ENCODE data around the gene ARL17A. TPM values are rescaled to one million over a fixed set of nuclear protein-coding genes. Genes with fewer than 3 reads are reported as not detected.
"Not testable (repeated sequence)": the region's sequence is repeated elsewhere in the genome, so short reads cannot be mapped to it uniquely, and the experiment has no call there.

ARL17A gene
- 11.2 and 12.4 TPM in 2 replicates for total RNA-seq (ENCODE audit: low replicate concordance)

DNA sequence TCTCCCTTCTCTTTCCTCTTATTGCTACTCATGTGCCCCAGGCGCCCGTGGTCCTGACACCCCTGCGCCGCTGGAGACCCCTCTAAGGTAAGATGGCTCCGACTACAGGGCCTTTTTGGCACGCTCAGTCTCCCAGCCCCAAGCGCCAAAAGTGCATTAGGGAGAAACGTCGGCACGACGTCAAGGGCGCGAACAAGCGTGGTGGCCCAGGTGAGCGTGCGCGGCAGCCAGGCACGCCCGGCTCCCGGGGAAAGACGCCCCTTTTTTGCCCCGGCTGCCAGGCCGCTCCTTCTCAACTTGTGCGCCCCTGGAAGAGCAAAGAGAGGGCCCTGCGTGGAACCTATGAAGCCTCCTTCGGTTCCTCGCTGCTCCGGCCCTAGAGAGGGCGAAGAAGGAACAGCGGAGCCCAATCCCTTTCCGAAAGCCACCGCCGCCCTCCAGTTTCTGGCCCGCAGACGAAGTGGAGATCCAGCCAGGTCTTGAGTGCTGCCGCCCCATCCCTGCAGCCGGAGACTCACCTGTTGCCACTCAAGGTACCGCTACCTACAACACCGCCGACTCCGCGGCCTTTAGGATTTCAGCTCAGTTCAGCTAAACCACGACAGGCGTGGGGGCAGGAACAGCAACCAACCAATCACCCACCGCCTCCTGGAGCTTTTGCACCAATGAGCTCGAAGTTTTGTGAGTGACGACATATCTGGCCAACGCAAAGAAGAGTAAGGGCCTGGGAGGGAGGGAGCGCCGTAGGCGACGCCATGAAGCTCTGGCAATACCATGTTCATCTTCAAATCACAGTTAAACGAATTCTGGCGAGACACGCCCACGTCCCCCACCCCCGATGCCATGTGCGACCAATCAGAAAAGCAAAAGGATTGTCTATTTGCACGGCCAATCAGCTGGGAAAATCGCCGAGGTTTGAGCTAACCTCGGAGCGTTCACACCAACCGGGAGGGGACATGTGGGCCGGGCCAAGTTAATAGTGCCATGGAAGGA lies at the start of gene ARL17A:
ARL17A (minus strand) TSS at position 609 of the 993 bp plus-strand sequence. CDS start 3,369 bp downstream, outside the sequence.
- H4K20me1 ChIP-seq (ENCODE audit: low read depth); DNase-seq (ENCODE audit: low spot score); H2AFZ ChIP-seq (replicated peaks); H3K9me3 ChIP-seq (ENCODE audit: low read depth); H3K79me2 ChIP-seq (ENCODE audit: low read depth); H3K4me1 Mint-ChIP-seq; H3K9ac ChIP-seq; H3K4me3 Mint-ChIP-seq; H3K36me3 Mint-ChIP-seq; H3K9me3 Mint-ChIP-seq; H3K36me3 ChIP-seq; H3K4me3 ChIP-seq; H3K27me3 Mint-ChIP-seq (ENCODE audit: insufficient read depth, low read depth); H3F3A ChIP-seq (ENCODE audit: low read depth); H3K27me3 ChIP-seq; H3K27ac Mint-ChIP-seq; H3K4me1 ChIP-seq; H3K27ac ChIP-seq; H3K4me2 ChIP-seq: not testable (repeated sequence)

GRCh38 chr17:46628753-46629436 lies 49.4 kb upstream of the ARL17A start:
- H3K4me3 ChIP-seq; H3K27me3 Mint-ChIP-seq (ENCODE audit: insufficient read depth, low read depth); DNase-seq (ENCODE audit: low spot score); H2AFZ ChIP-seq (replicated peaks); H3K4me1 ChIP-seq; H3K4me2 ChIP-seq; H3K36me3 Mint-ChIP-seq; H3K79me2 ChIP-seq (ENCODE audit: low read depth); H3K36me3 ChIP-seq; H3K9ac ChIP-seq; H3K9me3 ChIP-seq (ENCODE audit: low read depth); H3K9me3 Mint-ChIP-seq; H3F3A ChIP-seq (ENCODE audit: low read depth); H3K4me3 Mint-ChIP-seq; H3K27me3 ChIP-seq; H3K27ac ChIP-seq; H3K27ac Mint-ChIP-seq; H3K4me1 Mint-ChIP-seq; H4K20me1 ChIP-seq (ENCODE audit: low read depth): not testable (repeated sequence)

DNA sequence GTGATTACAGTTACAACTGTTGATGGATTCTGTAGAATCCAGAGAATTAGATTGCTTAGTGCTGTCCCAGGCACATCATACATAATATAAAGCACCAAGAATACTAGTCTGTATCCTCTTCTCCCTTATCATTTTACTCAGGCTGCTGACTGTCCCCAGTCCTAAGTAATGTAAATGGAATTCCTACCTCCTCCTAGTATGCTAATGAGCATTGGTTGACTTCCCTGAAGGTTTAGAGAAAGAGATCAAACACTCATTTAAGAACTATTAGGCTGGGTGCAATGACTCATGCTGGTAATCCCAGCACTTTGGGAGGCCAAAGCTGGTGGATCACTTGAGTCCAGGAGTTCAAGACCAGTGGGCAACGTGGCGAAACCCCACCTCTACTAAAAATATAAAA lies 48.0 kb upstream of the ARL17A start:
- H3K36me3 Mint-ChIP-seq; H3K9ac ChIP-seq; H3K27me3 Mint-ChIP-seq (ENCODE audit: insufficient read depth, low read depth); H3K9me3 Mint-ChIP-seq; H3F3A ChIP-seq (ENCODE audit: low read depth); H3K4me1 Mint-ChIP-seq; H3K36me3 ChIP-seq; H3K27me3 ChIP-seq; H4K20me1 ChIP-seq (ENCODE audit: low read depth); H3K4me1 ChIP-seq; H3K79me2 ChIP-seq (ENCODE audit: low read depth); H2AFZ ChIP-seq (replicated peaks); DNase-seq (ENCODE audit: low spot score); H3K27ac ChIP-seq; H3K9me3 ChIP-seq (ENCODE audit: low read depth); H3K4me3 ChIP-seq; H3K4me3 Mint-ChIP-seq; H3K27ac Mint-ChIP-seq; H3K4me2 ChIP-seq: not testable (repeated sequence)

DNA sequence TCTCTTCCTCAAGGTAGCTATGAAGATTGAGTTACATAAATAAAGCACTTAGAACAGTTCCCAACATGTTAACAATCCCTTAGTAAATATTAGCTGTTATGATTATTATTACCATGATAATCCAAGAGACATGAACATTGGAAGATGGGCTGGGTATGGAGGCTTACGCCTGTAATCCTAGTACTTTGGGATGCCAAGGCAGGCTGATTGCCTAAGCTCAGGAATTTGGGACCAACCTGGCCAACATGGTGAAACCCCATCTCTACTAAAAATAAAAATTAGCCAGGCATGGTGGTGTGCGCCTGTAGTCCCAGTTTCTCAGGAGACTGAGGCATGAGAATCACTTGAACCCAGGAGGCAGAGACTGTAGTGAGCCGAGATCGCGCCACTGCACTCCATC lies 45.2 kb upstream of the ARL17A start:
- not testable (repeated sequence) for H3K27me3 ChIP-seq; H3K36me3 ChIP-seq; H3K4me2 ChIP-seq; H3K27ac ChIP-seq; H3K4me3 Mint-ChIP-seq; H3K36me3 Mint-ChIP-seq; H3K79me2 ChIP-seq (ENCODE audit: low read depth); H3K9me3 Mint-ChIP-seq; H3K4me3 ChIP-seq; H3K4me1 Mint-ChIP-seq; DNase-seq (ENCODE audit: low spot score); H3K4me1 ChIP-seq; H3F3A ChIP-seq (ENCODE audit: low read depth); H3K27ac Mint-ChIP-seq; H2AFZ ChIP-seq (replicated peaks); H4K20me1 ChIP-seq (ENCODE audit: low read depth); H3K9ac ChIP-seq; H3K9me3 ChIP-seq (ENCODE audit: low read depth); H3K27me3 Mint-ChIP-seq (ENCODE audit: insufficient read depth, low read depth)

GRCh38 chr17:46623790-46624189 lies 44.3 kb upstream of the ARL17A start:
- H3K4me3 ChIP-seq; H3K9me3 Mint-ChIP-seq; H3K36me3 ChIP-seq; H3K4me2 ChIP-seq; H4K20me1 ChIP-seq (ENCODE audit: low read depth); H2AFZ ChIP-seq (replicated peaks); H3K4me1 ChIP-seq; H3K79me2 ChIP-seq (ENCODE audit: low read depth); H3K9me3 ChIP-seq (ENCODE audit: low read depth); DNase-seq (ENCODE audit: low spot score); H3K4me3 Mint-ChIP-seq; H3K9ac ChIP-seq; H3F3A ChIP-seq (ENCODE audit: low read depth); H3K27me3 ChIP-seq; H3K27ac Mint-ChIP-seq; H3K4me1 Mint-ChIP-seq; H3K27me3 Mint-ChIP-seq (ENCODE audit: insufficient read depth, low read depth); H3K27ac ChIP-seq; H3K36me3 Mint-ChIP-seq: not testable (repeated sequence)

- not testable (repeated sequence) for H3K9ac ChIP-seq; H3K9me3 Mint-ChIP-seq; H3K4me3 ChIP-seq; H3K27me3 ChIP-seq; H3K4me1 ChIP-seq; H3K27ac ChIP-seq; DNase-seq (ENCODE audit: low spot score); H3K4me2 ChIP-seq; H3K27ac Mint-ChIP-seq; H3K4me1 Mint-ChIP-seq; H3F3A ChIP-seq (ENCODE audit: low read depth); H2AFZ ChIP-seq (replicated peaks); H3K36me3 Mint-ChIP-seq; H4K20me1 ChIP-seq (ENCODE audit: low read depth); H3K4me3 Mint-ChIP-seq; H3K36me3 ChIP-seq; H3K79me2 ChIP-seq (ENCODE audit: low read depth); H3K9me3 ChIP-seq (ENCODE audit: low read depth); H3K27me3 Mint-ChIP-seq (ENCODE audit: insufficient read depth, low read depth)
These were observed 39.5 kb upstream of the ARL17A start for GRCh38 chr17:46618975-46619374.

DNA sequence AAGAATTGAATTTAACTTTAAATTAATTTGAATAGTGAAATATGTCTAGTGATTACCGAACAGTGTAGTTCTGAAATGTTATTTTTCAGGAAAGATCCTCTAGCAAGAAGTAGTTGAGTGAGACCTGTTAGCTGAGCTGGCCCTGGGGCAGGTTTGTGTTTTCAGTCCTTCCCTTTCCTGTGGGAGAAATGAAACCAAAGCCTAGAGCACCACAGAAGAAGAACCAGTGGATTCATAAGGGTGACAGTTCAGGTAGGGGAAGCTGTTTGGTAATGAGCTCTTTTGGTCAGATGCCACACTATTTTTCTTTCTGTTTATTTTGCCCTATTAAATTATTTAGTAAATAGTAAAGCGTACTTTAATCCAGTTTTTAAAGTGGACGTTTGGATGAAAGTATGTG lies 37.6 kb upstream of the ARL17A start:
- not testable (repeated sequence) for H3K79me2 ChIP-seq (ENCODE audit: low read depth); H3K4me2 ChIP-seq; H3K27ac ChIP-seq; H3K27me3 ChIP-seq; DNase-seq (ENCODE audit: low spot score); H3K27ac Mint-ChIP-seq; H3K9me3 ChIP-seq (ENCODE audit: low read depth); H3F3A ChIP-seq (ENCODE audit: low read depth); H2AFZ ChIP-seq (replicated peaks); H3K36me3 ChIP-seq; H3K4me1 ChIP-seq; H3K27me3 Mint-ChIP-seq (ENCODE audit: insufficient read depth, low read depth); H3K9me3 Mint-ChIP-seq; H3K4me3 Mint-ChIP-seq; H3K4me1 Mint-ChIP-seq; H4K20me1 ChIP-seq (ENCODE audit: low read depth); H3K9ac ChIP-seq; H3K4me3 ChIP-seq; H3K36me3 Mint-ChIP-seq

DNA sequence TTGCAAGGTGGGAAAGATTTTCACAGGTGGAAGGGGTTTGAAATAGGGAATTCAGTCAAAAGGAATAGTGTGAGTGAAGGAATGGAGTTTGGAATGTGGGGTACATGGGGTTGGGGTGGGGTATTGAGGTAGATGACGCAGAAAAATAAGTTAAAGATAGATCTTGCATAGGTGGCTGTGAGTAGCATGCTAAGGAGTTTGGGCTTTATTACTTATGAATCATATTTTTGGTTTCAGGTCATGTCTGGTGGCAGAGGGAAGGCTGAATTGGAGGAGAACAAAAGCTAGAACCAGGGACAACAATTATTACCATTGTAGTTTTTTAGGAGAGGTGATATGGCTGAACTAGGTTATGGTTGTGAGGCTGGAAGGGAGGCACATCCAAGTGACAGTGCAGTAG lies 34.4 kb upstream of the ARL17A start:
- not testable (repeated sequence) for H3K27me3 ChIP-seq; H3K27ac ChIP-seq; H3K36me3 ChIP-seq; H3K27ac Mint-ChIP-seq; H4K20me1 ChIP-seq (ENCODE audit: low read depth); H3K4me1 ChIP-seq; H3K4me1 Mint-ChIP-seq; H3K36me3 Mint-ChIP-seq; H3K4me3 Mint-ChIP-seq; H3K9me3 ChIP-seq (ENCODE audit: low read depth); H2AFZ ChIP-seq (replicated peaks); H3K4me3 ChIP-seq; H3K9me3 Mint-ChIP-seq; H3K79me2 ChIP-seq (ENCODE audit: low read depth); H3F3A ChIP-seq (ENCODE audit: low read depth); H3K4me2 ChIP-seq; DNase-seq (ENCODE audit: low spot score); H3K27me3 Mint-ChIP-seq (ENCODE audit: insufficient read depth, low read depth); H3K9ac ChIP-seq

Measured in neural progenitor cell (in vitro differentiated cells).